Mesothelial cell of epicardium (in vitro differentiated cells): ENCODE measurements around the gene CALB2. TPM values are rescaled to one million over a fixed set of nuclear protein-coding genes. Genes with fewer than 3 reads are reported as not detected.
"Not testable (repeated sequence)": the region's sequence is repeated elsewhere in the genome, so short reads cannot be mapped to it uniquely, and the experiment has no call there.

ENCODE experiments used
- DNase-seq, 2 experiments: peaks; one replicate each; pipeline ENCODE4 v3.0.0; 2021; ENCODE audit warnings: low spot score in 2 of 2; ENCODE audit not compliant: unreplicated experiment in 2 of 2
- H3K27ac Mint-ChIP-seq: 2 replicates; pipeline ENCODE4 v1.8.0; 2021; ENCODE audit warnings: mixed read lengths
- H3K27me3 Mint-ChIP-seq: 2 replicates; pipeline ENCODE4 v1.8.0; 2021; ENCODE audit warnings: low read depth, mixed read lengths
- H3K36me3 Mint-ChIP-seq: 2 replicates; pipeline ENCODE4 v1.8.0; 2021; ENCODE audit warnings: mixed read lengths
- H3K4me1 Mint-ChIP-seq: 2 replicates; pipeline ENCODE4 v1.8.0; 2021; ENCODE audit warnings: mixed read lengths
- H3K4me3 Mint-ChIP-seq: 2 replicates; pipeline ENCODE4 v1.8.0; 2021; ENCODE audit warnings: mild to moderate bottlenecking, moderate library complexity, mixed read lengths
- H3K9me3 Mint-ChIP-seq: 2 replicates; pipeline ENCODE4 v1.8.0; 2021; ENCODE audit warnings: mixed read lengths
- total RNA-seq: library from RNA; stranded (reverse); gene quantifications from 3 replicates; pipeline ENCODE4 v1.2.1, GENCODE V29; 2021
- TF ChIP-seq, protein P1 (sequence below): fragments of 200-600 bp; sonication (generic); IDR thresholded peaks from one replicate; pipeline ENCODE4 v1.5.0; 2021; ENCODE audit warnings: antibody characterized with exemption; ENCODE audit not compliant: unreplicated experiment

CALB2 gene
- total RNA-seq, 1 donor from 2014 or later = 0.22 TPM

DNA sequence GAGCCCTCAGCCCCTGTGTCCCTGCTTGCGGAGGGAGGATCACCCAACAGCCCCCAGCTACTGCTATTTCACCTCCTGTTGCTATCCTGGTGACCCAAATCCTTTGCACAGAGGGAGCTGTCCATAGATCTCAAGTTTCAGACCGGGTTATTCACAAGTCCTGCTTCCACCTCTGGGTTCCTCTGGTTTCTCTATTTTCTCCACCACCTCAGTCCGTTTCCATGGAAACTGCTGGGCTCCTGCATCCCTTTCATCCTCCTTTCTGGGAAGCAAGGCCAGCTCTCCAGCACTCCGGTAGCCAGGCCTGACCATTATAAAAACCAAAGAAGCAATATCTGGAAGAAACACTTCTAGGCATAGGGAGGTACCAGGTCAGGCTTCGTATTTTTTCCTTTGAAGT, 4.8 kb upstream of the CALB2 start:
- H3K36me3 Mint-ChIP-seq = no peaks in the 10 kb centered on the region
- no peak overlapping the region for H3K4me3 Mint-ChIP-seq
- no peaks in the 10 kb centered on the region for H3K9me3 Mint-ChIP-seq
- H3K4me1 Mint-ChIP-seq = peaks cover 2% of the 10 kb centered on the region
- DNase-seq = no peak
- H3K27ac Mint-ChIP-seq = no peak overlapping the region
- TF ChIP-seq, protein P1, sequence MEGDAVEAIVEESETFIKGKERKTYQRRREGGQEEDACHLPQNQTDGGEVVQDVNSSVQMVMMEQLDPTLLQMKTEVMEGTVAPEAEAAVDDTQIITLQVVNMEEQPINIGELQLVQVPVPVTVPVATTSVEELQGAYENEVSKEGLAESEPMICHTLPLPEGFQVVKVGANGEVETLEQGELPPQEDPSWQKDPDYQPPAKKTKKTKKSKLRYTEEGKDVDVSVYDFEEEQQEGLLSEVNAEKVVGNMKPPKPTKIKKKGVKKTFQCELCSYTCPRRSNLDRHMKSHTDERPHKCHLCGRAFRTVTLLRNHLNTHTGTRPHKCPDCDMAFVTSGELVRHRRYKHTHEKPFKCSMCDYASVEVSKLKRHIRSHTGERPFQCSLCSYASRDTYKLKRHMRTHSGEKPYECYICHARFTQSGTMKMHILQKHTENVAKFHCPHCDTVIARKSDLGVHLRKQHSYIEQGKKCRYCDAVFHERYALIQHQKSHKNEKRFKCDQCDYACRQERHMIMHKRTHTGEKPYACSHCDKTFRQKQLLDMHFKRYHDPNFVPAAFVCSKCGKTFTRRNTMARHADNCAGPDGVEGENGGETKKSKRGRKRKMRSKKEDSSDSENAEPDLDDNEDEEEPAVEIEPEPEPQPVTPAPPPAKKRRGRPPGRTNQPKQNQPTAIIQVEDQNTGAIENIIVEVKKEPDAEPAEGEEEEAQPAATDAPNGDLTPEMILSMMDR = no peak
- H3K27me3 Mint-ChIP-seq = peaks cover 53% of the 10 kb centered on the region

- peaks cover 2% of the 10 kb centered on the region for H3K4me1 Mint-ChIP-seq
- no peaks in the 10 kb centered on the region for H3K36me3 Mint-ChIP-seq
- TF ChIP-seq, protein P1 = no peak
- peaks cover 57% of the 10 kb centered on the region for H3K27me3 Mint-ChIP-seq
- no peak overlapping the region for H3K4me3 Mint-ChIP-seq
- no peak overlapping the region for H3K27ac Mint-ChIP-seq
- no peaks in the 10 kb centered on the region for H3K9me3 Mint-ChIP-seq
- no peak for DNase-seq
Observed at GRCh38 chr16:71354156-71354555, 4.4 kb upstream of the CALB2 start.

DNA sequence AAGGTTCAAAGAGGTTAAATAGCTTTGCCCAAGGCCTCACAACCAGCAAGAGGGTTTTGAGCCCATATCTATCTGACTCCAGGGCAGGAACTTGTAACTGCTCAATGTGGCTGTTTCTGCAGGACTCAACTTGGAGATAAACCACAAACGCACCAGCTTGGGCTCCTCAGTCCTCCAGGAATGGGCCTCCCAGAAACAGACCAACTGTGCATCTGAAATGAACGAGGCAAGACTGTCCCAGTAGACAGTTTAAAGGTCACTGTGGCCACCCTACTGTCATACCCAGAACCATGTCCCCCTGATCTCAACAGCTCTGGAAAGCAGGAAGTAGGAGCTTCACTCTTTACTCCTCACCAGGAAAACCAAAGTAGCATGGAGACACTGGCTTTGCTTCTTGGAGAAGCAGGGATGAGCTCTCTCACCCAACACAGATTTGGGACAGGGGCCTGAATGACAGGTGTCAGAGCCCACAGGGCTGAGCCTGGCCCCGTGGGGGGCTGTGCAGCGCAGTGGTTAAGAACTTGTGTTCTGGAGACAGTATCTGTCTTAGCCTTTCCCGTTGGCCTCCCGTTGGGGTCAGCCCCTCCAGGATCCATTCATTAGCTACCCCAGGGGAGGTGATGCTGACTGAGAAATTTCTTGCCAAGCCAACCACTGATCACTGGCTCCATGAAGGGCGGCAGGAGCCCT, 2.3 kb upstream of the CALB2 start:
- H3K36me3 Mint-ChIP-seq = no peaks in the 10 kb centered on the region
- H3K4me3 Mint-ChIP-seq = no peak overlapping the region
- H3K9me3 Mint-ChIP-seq = no peaks in the 10 kb centered on the region
- DNase-seq = no peak
- TF ChIP-seq, protein P1 = no peak
- H3K27ac Mint-ChIP-seq = no peak overlapping the region
- H3K27me3 Mint-ChIP-seq = peaks cover 75% of the 10 kb centered on the region
- H3K4me1 Mint-ChIP-seq = peaks cover 2% of the 10 kb centered on the region

- H3K27me3 Mint-ChIP-seq = peaks cover 80% of the 10 kb centered on the region
- not testable (repeated sequence) for H3K36me3 Mint-ChIP-seq, H3K4me3 Mint-ChIP-seq, H3K27ac Mint-ChIP-seq, H3K4me1 Mint-ChIP-seq, H3K9me3 Mint-ChIP-seq, DNase-seq
Observed at GRCh38 chr16:71356936-71357335, 1.6 kb upstream of the CALB2 start.

GRCh38 chr16:71357681-71358080, 842 bp upstream of the CALB2 start:
- H3K27ac Mint-ChIP-seq = no peak overlapping the region
- peaks cover 82% of the 10 kb centered on the region for H3K27me3 Mint-ChIP-seq
- no peak overlapping the region for H3K4me3 Mint-ChIP-seq
- H3K4me1 Mint-ChIP-seq = peaks cover 2% of the 10 kb centered on the region
- TF ChIP-seq, protein P1 = no peak
- H3K9me3 Mint-ChIP-seq = no peaks in the 10 kb centered on the region
- H3K36me3 Mint-ChIP-seq = no peaks in the 10 kb centered on the region
- DNase-seq = no peak

GRCh38 chr16:71359431-71359830, 908 bp downstream of the CALB2 start:
- no peak for DNase-seq
- TF ChIP-seq, protein P1 = no peak
- no peak overlapping the region for H3K4me3 Mint-ChIP-seq
- peaks cover 72% of the 10 kb centered on the region for H3K27me3 Mint-ChIP-seq
- H3K9me3 Mint-ChIP-seq = no peaks in the 10 kb centered on the region
- no peak overlapping the region for H3K27ac Mint-ChIP-seq
- no peaks in the 10 kb centered on the region for H3K36me3 Mint-ChIP-seq
- H3K4me1 Mint-ChIP-seq = peaks cover 2% of the 10 kb centered on the region
